Progenitor cell of endocrine pancreas (in vitro differentiated cells): ENCODE measurements around the gene TNFSF12. TPM values are rescaled to one million over a fixed set of nuclear protein-coding genes. Genes with fewer than 3 reads are reported as not detected.

Experiments used
- DNase-seq: peaks from one replicate; pipeline ENCODE4 v3.0.0; 2021; ENCODE audit warnings: low spot score; ENCODE audit not compliant: unreplicated experiment
- H3K27ac Mint-ChIP-seq: 2 replicates; pipeline ENCODE4 v1.8.0; 2021; ENCODE audit warnings: mild to moderate bottlenecking, moderate library complexity, mixed read lengths
- H3K27me3 Mint-ChIP-seq: 2 replicates; pipeline ENCODE4 v1.8.0; 2021; ENCODE audit warnings: mixed read lengths
- H3K36me3 Mint-ChIP-seq: 2 replicates; pipeline ENCODE4 v1.8.0; 2022; ENCODE audit warnings: mixed read lengths; ENCODE audit not compliant: insufficient read depth
- H3K4me1 Mint-ChIP-seq: 2 replicates; pipeline ENCODE4 v1.8.0; 2021; ENCODE audit warnings: low read depth, mixed read lengths
- H3K4me3 Mint-ChIP-seq: 2 replicates; pipeline ENCODE4 v1.8.0; 2021; ENCODE audit warnings: low read depth, mild to moderate bottlenecking, moderate library complexity, mixed read lengths
- H3K9me3 Mint-ChIP-seq: 2 replicates; pipeline ENCODE4 v1.8.0; 2021; ENCODE audit warnings: low read depth, mixed read lengths
- CTCF ChIP-seq: fragments of 200-600 bp; sonication (generic); IDR thresholded peaks from one replicate; pipeline ENCODE4 v1.5.0; 2021; ENCODE audit warnings: antibody characterized with exemption, mild to moderate bottlenecking; ENCODE audit not compliant: unreplicated experiment
- total RNA-seq: library from RNA; stranded (reverse); gene quantifications from 2 replicates; pipeline ENCODE4 v1.2.1, GENCODE V29; 2021

Gene TNFSF12
- total RNA-seq, 1 donor from 2014 or later, result 9.4 TPM

GRCh38 chr17:7558544-7559319 lies 9.9 kb downstream of the TNFSF12 start, which contains the start of gene TNFSF13:
Gene TNFSF13 (plus strand): TSS chr17:7558750. CDS start chr17:7559040, 290 bp downstream.
- Mint-ChIP-seq H3K27me3 (no peaks in the 10 kb centered on the region), H3K27ac (peak within 1 kb of the TSS; percentile 93), H3K4me3 (no peak within 1 kb of the TSS), H3K4me1 (peaks cover 33% of the 10 kb centered on the region), H3K9me3 (no peaks in the 10 kb centered on the region), H3K36me3 (no peaks in the 10 kb centered on the region)
- TF ChIP-seq CTCF, result no peak
- no peak for DNase-seq

DNA sequence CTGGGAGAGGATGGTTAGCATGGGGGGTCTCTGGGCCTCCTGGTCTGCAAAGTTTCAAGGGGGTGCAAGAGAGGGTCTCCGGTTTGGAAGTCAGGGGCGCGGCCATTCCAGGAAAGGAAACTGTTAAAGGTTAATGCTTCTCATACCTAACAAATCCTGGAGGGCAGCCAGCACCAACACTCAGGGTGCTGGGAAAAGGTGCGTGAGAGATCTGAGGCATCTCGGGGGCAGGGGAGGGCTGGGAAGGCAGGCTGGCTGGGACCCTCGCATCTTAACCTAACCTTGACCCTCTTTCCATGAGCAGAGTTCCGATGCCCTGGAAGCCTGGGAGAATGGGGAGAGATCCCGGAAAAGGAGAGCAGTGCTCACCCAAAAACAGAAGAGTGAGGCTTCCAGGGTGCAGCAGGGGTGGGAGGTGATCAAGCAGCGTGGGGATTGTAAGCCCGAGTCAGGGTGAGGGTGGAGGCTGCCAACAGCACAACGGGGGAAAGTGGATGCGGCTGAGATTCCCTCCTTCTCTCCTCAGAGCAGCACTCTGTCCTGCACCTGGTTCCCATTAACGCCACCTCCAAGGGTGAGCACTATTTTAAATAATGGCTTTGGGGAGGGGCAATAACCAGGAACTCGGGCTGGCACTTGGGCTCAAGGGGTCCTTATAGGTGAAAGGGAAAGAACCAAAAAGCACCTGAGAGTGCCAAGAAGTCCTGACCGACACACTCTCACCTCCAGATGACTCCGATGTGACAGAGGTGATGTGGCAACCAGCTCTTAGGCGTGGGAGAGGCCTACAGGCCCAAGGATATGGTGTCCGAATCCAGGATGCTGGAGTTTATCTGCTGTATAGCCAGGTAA lies 10.7 kb downstream of the TNFSF12 start:
- no peaks in the 10 kb centered on the region for H3K36me3 Mint-ChIP-seq
- H3K4me3 Mint-ChIP-seq, result no peak overlapping the region
- peaks cover 33% of the 10 kb centered on the region for H3K4me1 Mint-ChIP-seq
- no peaks in the 10 kb centered on the region for H3K9me3 Mint-ChIP-seq
- no peak for TF ChIP-seq CTCF
- H3K27ac Mint-ChIP-seq, result no peak overlapping the region
- DNase-seq, result no peak
- H3K27me3 Mint-ChIP-seq, result no peaks in the 10 kb centered on the region

DNA sequence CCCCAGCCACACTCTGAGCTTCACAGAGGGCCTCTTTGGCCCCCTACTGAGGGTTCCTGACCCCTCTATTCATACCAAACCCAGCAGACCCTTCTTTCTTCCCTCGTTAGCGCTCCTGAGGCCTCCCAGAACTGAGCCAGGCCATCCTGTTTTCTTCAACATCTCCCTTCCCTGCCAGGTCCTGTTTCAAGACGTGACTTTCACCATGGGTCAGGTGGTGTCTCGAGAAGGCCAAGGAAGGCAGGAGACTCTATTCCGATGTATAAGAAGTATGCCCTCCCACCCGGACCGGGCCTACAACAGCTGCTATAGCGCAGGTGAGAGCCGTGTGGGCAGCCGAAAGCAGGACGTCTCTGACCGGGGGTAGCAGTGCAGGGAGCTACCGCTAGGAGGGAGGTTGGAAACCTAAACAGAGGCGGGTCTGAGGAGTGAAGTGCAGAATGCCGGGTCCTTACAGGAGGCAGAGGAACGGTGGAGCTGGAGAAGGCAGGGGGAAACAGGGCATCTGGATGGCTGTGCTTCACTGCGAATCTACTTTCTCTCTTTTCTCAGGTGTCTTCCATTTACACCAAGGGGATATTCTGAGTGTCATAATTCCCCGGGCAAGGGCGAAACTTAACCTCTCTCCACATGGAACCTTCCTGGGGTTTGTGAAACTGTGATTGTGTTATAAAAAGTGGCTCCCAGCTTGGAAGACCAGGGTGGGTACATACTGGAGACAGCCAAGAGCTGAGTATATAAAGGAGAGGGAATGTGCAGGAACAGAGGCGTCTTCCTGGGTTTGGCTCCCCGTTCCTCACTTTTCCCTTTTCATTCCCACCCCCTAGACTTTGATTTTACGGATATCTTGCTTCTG lies 11.5 kb downstream of the TNFSF12 start:
- Mint-ChIP-seq H3K27me3 (no peaks in the 10 kb centered on the region), H3K9me3 (no peaks in the 10 kb centered on the region), H3K4me1 (peaks cover 29% of the 10 kb centered on the region), H3K4me3 (peak overlapping the region; percentile 89), H3K36me3 (no peaks in the 10 kb centered on the region), H3K27ac (peak overlapping the region; percentile 96)
- peak; percentile 73 for DNase-seq
- TF ChIP-seq CTCF, result peak; percentile 65

DNA sequence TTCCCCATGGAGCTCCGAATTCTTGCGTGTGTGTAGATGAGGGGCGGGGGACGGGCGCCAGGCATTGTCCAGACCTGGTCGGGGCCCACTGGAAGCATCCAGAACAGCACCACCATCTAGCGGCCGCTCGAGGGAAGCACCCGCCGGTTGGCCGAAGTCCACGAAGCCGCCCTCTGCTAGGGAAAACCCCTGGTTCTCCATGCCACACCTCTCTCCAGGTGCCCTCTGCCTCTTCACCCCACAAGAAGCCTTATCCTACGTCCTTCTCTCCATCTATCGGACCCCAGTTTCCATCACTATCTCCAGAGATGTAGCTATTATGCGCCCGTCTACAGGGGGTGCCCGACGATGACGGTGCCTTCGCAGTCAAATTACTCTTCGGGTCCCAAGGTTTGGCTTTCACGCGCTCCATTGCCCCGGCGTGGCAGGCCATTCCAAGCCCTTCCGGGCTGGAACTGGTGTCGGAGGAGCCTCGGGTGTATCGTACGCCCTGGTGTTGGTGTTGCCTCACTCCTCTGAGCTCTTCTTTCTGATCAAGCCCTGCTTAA lies 12.2 kb downstream of the TNFSF12 start:
- Mint-ChIP-seq H3K27me3 (no peaks in the 10 kb centered on the region), H3K4me3 (peak overlapping the region; percentile 89), H3K4me1 (peaks cover 25% of the 10 kb centered on the region), H3K36me3 (no peaks in the 10 kb centered on the region), H3K9me3 (no peaks in the 10 kb centered on the region), H3K27ac (peak overlapping the region; percentile 96)
- peak; percentile 69 for TF ChIP-seq CTCF
- peak; percentile 86 for DNase-seq
